NCI-H146 treated with DMSO at 0.1 percent for 48 hours (cell line): ENCODE results near the gene YKT6.
A peak's percentile ranks its signal among the peaks of the same experiment; 100 is the strongest.

ENCODE experiments used
- DNase-seq: peaks from one replicate; lab custom pipeline; 2025; ENCODE audit not compliant: unreplicated experiment; lab: John Stamatoyannopoulos, UW

YKT6 gene

DNA sequence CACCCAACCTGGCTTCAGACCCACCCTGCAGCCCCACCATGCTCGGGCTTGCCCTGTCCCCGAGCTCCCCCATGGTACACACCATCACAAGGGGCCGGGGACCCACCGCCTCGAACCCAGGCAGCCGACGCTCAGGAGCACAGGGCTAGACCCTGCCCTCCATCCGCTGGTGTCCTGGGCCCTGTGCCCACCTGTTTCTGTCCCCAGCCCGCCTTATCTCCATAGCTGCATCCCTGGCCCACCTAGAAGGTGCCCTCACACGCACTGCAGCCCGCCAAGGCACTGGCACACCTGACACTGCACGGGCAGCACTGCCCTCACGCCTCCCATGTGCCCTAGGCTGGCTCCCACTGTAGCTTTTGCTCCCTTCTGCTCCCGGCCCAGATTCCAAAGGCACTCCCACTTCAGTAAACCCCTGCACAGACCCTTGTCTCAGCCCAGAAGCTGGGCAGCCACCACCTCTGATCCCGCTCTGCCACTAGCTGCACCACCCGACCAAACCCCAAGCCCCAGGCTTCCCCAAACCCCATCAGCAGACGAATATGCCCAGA lies 17.1 kb downstream of the YKT6 start:
- no peak for DNase-seq

DNA sequence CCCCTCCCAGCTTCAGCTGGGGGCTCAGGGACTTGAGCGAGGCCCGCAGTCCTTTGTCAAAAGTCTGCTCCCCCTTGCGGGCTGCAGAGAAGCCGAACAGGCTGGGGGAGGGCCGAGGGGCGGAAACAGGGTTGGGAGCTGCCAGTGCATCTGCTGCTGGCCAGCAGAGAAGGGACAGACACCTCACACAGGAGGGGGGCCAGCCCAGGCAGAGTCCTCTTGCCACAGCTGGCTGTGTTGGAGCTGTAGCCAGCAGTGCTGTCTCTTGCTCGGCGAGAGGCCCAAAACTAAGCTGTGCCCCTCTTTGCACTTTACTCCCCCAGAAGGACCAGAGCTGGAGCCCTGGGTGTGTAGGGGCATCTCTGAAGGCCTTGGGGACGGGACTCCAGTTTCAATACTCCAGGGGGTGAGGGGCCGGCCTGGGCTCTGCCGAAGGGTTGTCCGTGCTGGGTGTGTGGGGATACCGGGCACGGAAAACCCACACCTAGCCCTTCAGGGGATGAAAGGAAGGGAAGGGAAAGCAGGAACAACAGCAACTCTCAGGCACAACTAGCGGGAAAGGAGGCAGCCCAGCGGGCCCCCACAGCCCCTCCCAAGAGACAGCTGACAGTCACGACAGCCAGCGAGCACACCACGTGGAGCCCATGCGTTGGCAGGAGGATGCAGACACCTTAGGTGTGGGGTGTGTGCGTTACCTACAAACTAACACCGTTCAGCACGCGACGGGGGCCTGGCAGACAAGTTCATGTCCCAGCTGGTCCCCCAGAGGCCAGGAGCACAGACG lies 17.8 kb downstream of the YKT6 start:
- no peak for DNase-seq

DNA sequence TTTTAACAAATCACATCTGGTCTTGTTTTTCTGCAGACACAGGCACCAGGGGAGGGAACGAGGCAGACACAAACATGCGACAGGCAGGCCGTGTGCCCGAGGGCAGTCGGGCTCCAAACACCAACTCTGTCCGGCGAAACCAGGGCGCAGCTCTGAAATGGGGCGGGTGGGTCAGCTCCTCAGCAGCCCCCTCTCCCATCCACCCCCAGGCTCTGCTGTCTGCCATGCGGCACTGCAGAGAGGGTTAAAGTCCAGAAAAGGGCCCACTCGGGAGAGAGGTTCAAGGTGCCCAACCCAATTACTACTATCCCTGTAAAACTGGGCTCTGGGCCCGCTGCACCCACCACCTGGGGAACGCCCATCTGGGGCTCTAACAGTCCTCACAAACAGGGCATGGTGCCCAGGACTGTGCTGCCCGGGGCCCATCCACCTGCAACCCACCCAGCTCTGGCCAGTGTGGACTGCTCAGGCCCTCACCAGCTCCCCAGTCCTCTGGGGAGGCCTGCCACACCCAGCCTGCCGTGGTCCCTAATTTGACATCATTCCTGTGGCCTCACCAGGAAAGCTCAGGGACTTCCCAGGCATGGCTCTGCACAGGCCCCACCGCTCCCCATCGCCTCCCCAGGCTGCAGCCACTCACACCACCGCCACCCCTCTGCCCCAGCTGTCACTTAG lies 18.7 kb downstream of the YKT6 start:
- DNase-seq = no peak

DNA sequence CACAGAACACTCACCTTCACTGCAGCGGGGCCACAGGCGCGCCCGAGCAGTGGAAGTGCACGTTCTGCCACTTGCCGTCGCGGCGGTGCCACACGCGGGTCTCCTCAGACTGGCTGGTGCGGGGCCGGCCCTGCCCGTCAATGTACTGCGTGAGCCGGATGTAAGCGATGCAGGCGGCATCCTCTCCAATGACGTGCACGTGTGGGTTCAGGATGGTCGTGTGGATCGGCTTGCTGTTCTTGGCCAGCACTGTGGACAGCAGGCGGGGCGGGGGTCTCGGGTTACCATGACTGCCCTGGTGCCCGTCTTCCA lies 19.2 kb downstream of the YKT6 start:
- DNase-seq = no peak

DNA sequence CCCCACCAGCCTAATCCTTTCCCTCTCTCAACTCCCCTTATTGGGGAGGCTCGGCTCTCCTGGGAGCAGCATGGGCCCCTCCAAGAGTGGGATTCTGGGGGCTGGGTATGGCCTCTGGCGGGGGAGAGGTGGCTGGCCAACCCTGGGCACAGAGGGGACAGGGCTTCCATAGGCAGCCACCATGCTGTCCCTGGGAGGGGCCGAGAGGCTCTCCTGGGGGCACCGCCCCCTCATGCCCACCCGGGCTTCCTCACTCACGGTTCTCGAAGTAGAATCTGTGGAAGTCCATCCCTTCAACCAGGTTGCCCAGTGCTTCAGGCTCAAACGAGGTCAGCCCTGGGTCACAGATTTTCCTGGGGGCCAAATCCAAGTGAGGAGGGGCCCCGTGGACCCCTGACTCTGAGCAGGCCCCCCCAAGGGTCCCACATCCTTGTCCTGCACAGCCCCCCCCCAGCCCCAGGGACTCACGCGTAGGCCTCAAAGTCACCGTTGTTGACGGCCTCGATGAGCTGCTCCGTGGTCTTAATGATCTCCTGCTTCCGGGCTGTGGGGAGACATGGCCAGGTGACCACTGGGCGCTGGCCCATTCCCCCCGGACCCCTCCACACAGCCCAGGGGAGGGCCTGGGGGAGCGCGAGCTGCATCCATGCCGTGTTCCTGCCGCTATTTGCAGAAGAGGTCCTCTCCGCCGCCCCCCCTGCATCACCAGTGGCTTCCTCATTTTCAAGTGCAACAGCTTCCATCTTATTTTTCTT lies 19.8 kb downstream of the YKT6 start:
- DNase-seq = no peak

DNA sequence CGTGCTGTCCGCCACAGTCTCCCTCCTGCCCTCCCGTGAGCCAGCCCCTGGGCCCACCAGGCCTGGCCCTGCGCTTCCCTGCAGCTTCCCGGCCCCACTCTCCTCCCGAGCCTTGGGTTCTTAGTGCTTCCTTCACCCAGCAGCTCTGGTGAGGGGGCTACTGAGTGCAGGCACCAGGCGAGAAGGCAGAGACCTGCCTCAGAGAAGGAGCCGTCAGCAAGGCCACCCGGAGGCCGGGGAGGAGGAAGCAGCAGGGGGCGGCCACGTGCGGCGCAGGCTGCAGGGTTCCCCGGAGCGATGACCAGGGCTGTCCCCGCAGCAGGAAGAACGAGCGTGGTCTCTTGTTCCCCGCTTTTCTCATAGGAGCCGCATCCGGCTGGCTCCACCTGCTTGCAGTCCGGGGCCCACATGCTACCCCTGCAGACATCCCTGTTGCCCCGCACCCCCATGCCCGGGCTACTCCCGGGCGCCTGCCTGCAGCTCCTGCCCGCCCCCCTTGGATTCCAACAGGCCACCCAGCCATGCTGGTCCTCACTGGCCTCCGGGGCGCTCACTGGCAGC lies 20.5 kb downstream of the YKT6 start:
- no peak for DNase-seq

DNA sequence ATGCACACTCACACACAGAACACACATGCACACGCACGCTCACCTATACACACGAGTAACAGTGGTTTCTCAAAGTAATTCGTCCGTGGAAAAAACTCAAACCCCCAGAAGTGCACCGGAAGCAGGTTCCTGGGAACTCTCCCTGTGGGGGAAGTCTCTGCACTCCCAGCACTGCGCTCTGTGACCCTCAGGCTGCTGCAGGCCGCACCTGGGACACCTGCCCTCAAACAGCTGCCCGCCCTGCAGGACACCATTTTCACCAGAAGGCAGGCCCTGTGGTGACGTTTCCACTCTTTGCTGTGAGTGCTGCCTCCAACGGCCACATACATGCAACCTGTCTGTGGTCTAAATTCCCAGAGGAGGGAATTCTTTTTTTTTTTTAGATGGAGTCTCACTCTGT lies 21.3 kb downstream of the YKT6 start:
- no peak for DNase-seq

DNA sequence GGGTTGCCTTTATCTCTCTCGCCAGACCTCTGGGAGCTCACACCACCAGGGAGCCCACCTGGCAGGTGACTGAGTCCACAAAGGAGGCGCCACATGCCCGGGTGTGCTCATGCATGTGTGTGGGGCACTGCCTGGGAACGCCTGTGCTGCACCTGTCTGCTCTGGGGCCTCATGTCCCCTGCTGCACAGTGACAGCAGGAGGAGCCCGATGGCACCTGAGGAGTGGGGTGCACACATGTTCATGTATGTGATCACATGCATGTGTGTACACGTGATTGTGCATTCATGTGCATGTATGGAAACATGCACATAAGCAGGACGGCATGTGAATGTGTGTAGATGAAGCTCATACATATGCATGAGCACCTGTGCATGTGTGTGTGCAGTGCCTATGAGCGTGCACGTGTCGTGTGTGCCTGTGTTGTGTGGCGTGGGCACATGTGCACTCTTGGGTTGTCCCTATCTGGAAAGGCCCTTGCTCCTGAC lies 22.0 kb downstream of the YKT6 start:
- DNase-seq = peak; percentile 29

DNA sequence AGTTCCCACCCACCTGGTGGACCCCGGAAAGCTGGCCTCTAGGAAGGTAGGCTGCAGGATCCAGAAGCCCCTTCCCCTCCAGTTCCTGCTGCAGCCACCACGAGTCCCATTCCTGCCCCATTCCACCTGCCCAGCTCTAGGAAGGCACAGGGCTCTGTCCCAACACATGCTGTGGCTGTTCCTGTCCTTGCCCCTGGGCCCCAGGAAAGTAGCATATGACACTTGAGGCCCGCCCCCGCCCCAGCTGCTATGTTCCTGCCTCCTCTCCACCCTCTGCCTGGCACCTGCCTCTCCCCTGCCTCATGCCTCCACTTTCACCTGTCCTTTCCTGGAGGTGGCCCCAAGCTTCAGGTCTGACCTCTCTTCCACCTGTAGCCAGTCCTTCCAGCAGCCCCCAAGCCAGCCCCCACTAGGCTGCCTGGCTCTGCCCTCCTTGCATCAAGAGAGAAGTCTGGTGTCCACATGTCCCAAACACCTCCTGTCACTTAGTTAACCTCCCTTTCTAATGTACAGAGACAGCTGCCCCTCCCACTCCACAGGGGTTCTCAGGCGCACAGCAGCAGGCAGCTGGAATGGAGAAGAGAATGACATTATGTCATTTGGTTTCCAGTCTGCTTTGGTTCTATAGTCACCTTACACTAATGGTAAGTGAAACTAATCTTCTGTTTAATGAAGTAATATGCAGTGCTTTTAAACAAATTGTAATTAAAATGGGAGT lies 22.7 kb downstream of the YKT6 start:
- peak; percentile 80 for DNase-seq

DNA sequence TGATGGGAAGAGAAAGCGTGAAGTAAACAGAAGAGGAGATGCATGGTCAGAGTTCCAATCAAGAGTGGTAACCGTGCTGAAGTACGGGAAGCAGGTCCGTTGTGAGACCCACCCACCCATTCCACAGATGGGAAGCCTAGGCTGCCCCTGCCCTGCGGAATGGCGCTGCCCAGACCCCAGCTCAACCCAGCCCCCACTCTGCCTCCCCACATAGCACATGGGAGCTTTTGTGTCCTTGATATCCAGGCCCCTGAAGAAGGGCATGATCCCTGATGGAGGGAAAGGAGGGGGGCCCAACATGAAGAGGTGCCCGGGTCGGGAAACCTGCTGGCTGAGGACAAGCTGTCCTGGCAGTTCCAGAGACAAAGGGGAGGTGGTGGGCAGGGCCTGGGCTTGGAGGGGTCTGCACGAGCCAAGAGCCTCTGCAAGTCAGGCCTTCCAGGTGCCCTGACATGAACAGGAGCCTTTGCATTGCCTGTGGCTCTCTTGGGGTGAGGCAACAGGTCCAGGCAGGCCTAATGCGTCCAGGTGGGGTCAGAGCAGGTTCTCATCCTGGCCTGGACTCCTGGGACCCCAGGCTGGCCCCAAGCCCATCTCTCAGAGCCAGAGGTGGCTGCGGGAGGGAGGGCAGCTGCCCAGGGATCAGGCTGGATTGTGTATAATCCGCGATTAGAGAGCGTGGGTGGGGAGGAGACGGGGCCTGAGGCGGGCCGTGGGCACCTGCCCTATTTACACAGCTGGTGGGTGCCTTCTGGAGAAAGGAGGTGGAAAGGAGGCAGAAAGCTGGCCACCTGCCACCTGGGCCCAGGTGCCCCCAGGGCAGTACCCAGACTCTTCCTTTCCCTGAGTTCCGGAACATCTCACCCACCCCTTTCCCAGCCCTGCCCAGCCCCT lies 23.5 kb downstream of the YKT6 start:
- peak; percentile 74 for DNase-seq

DNA sequence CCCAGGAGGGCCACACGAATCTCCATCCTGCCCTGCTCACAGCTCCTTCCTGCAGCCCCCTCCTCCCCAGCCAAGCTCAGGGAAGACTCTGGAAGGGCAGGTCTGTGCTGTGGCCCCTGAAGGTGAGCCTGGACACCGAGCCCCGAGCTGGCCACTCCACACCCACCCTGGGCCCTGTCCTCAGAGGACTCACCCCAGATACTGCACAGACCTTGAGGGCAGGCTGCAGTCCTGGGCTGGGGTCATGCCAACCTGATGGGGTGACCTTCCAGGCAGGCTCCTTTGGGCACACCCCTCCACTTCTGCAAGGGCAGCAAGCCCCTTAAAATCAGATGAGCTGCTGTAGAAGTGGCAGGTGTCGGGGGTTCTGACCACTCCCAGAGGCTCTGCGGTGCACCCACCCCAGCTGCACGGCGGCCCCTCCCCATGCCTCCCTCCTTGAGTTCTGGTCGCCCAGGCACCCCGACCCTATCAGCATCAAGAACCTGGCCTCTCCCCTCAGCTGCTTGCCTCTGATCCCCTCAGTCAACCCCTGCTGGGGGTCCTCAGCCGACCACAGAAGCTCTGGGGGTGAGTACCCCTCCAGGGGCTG lies 24.3 kb downstream of the YKT6 start:
- DNase-seq = no peak

DNA sequence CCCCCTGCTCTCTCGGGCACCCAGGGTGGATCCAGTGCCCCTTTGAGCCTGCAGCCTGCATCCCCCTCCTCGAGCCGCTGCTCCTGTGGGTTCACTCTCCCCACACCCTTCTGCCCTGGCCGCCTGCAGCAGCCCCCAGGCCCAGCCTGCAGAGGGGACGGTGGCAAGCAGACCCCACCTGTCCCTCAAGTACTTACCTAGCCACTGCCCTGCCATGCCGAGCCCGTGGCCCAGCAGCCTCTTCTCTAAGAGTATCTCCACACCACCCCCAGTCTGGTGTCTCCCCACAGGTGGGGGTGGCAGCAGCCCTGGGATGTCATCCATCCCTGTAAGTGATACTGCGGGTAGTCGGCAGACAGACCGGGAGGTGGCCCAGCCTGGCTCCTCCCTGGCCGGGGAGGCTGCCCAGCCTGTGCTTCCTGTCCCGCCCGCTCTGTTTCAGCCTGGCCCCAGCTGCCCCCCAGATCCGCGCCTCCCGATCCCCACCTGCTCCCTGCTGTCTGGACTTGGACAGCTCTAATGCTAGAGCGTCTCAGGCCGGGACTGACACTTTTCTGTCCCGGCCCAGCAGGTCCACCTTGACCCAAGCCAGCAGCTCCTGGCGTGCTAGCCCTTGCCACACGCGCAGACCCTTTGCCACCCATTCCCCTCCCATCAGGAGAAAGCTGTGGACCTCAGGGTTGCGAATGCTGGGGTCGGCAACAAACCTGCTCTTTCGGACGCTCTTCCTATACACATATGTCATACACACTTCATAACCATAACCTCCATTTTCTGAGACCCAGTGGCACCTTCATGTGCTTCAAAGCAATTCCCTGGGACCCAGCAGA lies 25.0 kb downstream of the YKT6 start:
- no peak for DNase-seq

DNA sequence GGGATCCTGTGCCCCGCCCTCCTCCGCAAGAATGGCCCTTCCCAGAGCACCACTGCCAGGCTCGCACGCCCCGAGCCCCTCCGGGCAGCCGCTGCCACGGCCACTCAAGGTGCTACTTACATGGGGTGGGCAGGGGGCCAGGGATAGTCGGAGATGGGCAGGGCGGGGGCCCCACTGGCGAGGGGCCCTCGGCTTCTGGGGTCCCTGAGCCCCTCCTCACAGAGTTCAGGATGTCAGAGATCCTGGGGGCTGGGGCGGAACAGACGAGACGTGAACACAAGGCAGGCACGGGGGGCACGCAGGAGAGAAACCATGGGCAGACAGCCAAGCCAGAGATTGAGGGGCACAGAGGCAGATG lies 25.6 kb downstream of the YKT6 start:
- DNase-seq = no peak

DNA sequence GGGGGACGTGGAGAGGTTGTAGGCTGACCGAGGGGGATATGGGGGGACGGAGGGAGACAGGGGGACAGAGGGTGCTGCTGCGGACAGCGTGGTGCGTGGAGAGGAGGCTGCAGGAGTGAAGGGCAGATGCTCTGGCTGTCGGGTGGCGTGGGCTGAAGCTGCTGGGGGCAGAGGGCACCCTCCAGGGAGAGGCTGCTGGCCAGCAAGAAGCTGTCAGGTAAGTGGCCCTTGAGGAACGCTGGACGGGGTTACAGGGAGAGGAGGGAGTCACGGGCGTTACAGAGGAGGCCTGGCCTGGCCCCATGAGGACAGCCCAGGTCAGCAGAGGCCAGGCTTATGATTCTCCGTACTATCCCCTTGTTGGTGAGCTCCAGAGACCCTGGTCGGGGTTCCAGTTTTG lies 27.1 kb downstream of the YKT6 start:
- no peak for DNase-seq

DNA sequence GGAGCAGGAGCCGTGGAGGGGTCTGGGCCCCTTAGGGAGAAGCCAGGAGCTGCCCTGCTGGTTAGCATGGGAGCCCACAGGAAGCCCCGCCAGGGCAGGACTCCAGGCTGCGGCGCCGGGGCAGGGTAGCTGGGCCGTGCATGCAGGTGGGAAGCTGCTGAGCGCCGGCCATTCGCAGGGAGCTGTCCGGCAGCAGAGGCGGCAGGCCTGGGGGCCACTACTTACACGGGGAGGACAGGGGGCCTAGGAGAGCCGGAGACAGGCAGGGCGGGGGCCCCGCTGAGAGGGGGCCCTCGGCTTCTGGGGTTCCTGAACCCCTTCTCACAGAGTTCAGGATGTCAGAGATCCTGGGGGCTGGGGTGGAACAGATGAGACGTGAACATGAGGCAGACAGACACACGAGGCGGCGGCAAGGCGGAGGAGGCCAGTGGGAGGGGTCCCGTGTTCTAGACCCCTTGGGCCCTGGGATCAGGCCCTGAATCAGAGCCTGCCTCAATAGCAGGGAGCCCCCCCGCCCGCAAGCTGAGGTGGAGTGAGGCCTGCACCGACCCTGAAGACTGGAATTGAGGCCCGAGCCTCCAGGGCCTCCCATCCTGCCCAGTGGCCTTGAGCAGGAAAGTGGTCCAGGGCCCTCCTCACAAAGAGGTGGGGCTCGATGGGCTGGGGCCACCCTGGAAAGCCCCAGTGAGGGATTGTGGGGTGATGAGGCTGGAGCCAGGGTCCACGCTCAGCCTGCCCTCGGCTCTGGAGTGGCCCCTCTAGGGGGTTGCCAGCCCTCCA lies 28.0 kb downstream of the YKT6 start:
- DNase-seq = no peak

DNA sequence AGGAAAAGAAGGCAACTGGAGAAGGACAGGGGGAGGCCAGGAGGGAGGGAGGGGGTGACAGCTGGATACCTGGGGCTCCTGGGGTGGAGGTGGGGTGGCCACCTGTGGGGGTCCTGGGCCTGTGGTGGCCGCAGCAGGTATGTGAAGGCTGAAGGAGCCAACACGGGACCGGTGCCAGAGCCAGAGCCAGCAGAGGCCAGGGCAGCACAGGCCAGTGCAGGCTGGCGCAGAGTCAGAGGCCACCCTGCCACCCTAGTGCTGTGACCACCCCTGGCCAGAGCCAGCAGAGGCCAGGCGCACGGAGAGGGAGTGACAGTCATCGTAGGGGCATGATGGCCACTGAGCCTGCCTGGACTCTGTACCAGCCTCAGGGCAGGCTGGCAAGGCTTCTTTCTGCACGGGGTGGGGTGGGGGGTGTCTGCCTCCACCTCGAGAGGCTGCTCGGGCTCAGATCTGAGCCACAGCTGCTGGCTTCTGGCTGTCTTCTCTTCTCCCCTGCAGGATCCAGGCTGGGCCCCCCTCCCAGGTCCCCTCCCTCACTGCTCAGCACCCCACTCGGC lies 28.8 kb downstream of the YKT6 start:
- DNase-seq = no peak

DNA sequence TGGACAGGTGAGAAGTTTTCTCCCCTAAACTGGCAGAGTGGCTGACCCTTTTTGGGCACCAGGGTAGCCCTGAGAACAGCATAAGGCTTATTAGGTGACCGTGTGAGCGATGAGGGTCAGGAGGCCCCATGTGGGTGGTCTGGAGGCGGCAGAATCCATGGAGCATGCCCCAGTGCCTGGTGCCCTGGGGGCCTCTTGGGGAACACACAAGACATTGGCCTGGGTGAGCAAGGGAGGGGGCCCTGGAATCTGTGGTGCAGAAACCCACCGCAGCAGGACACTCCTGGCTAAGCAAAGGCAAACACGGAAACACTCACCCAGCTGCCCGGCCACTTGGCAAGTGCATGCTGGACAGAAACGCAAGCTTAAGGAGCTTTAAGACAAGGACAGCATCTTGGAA lies 29.5 kb downstream of the YKT6 start:
- no peak for DNase-seq

DNA sequence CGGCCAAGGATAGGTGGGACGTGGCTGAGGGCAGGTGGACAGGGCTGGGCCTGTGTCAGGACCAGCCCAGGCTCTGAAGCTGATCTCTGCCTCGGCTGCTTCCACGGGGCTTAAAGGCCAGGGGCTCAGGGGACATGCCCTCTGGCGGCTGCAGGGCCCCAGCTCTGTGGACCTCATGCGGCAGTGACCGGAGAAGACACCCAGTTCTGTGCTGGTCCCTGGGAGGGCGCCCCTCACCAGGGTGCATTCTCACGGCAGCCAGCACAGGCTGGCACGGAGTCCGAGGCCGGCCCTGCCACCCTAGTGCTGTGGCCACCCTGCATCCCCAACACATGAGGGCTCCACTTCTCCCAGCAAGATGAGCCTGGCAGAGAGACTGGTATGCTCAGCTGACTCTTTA lies 30.3 kb downstream of the YKT6 start:
- DNase-seq = no peak
